ENCODE results near the gene PADI1. TPM values are rescaled to one million over a fixed set of nuclear protein-coding genes. Genes with fewer than 3 reads are reported as not detected.

Gene PADI1
- total RNA-seq, 2 experiments from 2014 or later, result not detected

- no peaks in the 10 kb centered on the region for H3K4me1 ChIP-seq (ENCODE audit: insufficient read depth, low read length, poor library complexity, severe bottlenecking)
- CTCF ChIA-PET (ENCODE audit: unreplicated experiment), result no interaction called here
- H3K36me3 ChIP-seq (ENCODE audit: insufficient read depth, low read length), result no peaks in the 10 kb centered on the region
- DNase-seq (ENCODE audit: low spot score), result no peak
- H4K20me1 ChIP-seq (ENCODE audit: insufficient read depth, low read length), result no peaks in the 10 kb centered on the region
- H3K4me2 ChIP-seq (ENCODE audit: low read length), result no peak overlapping the region
- no peak overlapping the region for H3K4me3 ChIP-seq (ENCODE audit: low read depth, low read length, poor library complexity, severe bottlenecking)
- no TSS peak for BruUV-seq (replicated peaks)
- no peak for TF ChIP-seq EZH2phosphoT487 (IDR thresholded peaks at IDR 0.05; ENCODE audit: borderline replicate concordance, low read depth, low read length)
- no peak for TF ChIP-seq CTCF (conservative IDR thresholded peaks at IDR 0.05; ENCODE audit: low read length)
- H2AFZ ChIP-seq (ENCODE audit: low read length), result no peak overlapping the region
- POLR2A ChIA-PET, result interaction anchor here (0.7 kb wide), 1 partner anchor 13 kb away, joined by 4 read pairs; no protein-coding TSS in a partner anchor
- no peak overlapping the region for H3K27ac ChIP-seq (ENCODE audit: low read depth, low read length, poor library complexity, severe bottlenecking)
- H3K79me2 ChIP-seq (ENCODE audit: insufficient read depth, low read depth, low read length), result no peaks in the 10 kb centered on the region
- intact Hi-C loops (cut with micrococcal nuclease; ENCODE audit: unreplicated experiment), result no loop called here
- H3K9me2 ChIP-seq (ENCODE audit: insufficient read depth, low read length), result no peaks in the 10 kb centered on the region
- H3K9me3 ChIP-seq (ENCODE audit: low read length), result no peaks in the 10 kb centered on the region
Observed at GRCh38 chr1:17199267-17200044, 5.5 kb upstream of the PADI1 start.

GRCh38 chr1:17200246-17200645 is 4.7 kb upstream of the PADI1 start:
- DNase-seq (ENCODE audit: low spot score), result no peak
- no peaks in the 10 kb centered on the region for H3K36me3 ChIP-seq (ENCODE audit: insufficient read depth, low read length)
- ChIA-PET POLR2A (interaction anchor here (0.7 kb wide), 1 partner anchor 14 kb away, joined by 4 read pairs; no protein-coding TSS in a partner anchor), CTCF (ENCODE audit: unreplicated experiment) (no interaction called here)
- no TSS peak for BruUV-seq (replicated peaks)
- no peaks in the 10 kb centered on the region for H3K4me1 ChIP-seq (ENCODE audit: insufficient read depth, low read length, poor library complexity, severe bottlenecking)
- H3K9me2 ChIP-seq (ENCODE audit: insufficient read depth, low read length), result no peaks in the 10 kb centered on the region
- H3K27ac ChIP-seq (ENCODE audit: low read depth, low read length, poor library complexity, severe bottlenecking), result no peak overlapping the region
- intact Hi-C loops (cut with micrococcal nuclease; ENCODE audit: unreplicated experiment), result no loop called here
- H4K20me1 ChIP-seq (ENCODE audit: insufficient read depth, low read length), result no peaks in the 10 kb centered on the region
- TF ChIP-seq CTCF (conservative IDR thresholded peaks at IDR 0.05; ENCODE audit: low read length) (no peak), EZH2phosphoT487 (IDR thresholded peaks at IDR 0.05; ENCODE audit: borderline replicate concordance, low read depth, low read length) (no peak)
- H3K4me3 ChIP-seq (ENCODE audit: low read depth, low read length, poor library complexity, severe bottlenecking), result no peak overlapping the region
- no peaks in the 10 kb centered on the region for H3K9me3 ChIP-seq (ENCODE audit: low read length)
- no peaks in the 10 kb centered on the region for H3K79me2 ChIP-seq (ENCODE audit: insufficient read depth, low read depth, low read length)
- H3K4me2 ChIP-seq (ENCODE audit: low read length), result no peak overlapping the region
- no peak overlapping the region for H2AFZ ChIP-seq (ENCODE audit: low read length)

GRCh38 chr1:17200756-17201155 is 4.2 kb upstream of the PADI1 start:
- Histone ChIP-seq H3K4me2 (ENCODE audit: low read length) (no peak overlapping the region), H3K9me2 (ENCODE audit: insufficient read depth, low read length) (no peaks in the 10 kb centered on the region), H3K4me1 (ENCODE audit: insufficient read depth, low read length, poor library complexity, severe bottlenecking) (no peaks in the 10 kb centered on the region), H3K27ac (ENCODE audit: low read depth, low read length, poor library complexity, severe bottlenecking) (no peak overlapping the region), H4K20me1 (ENCODE audit: insufficient read depth, low read length) (no peaks in the 10 kb centered on the region), H2AFZ (ENCODE audit: low read length) (no peak overlapping the region), H3K4me3 (ENCODE audit: low read depth, low read length, poor library complexity, severe bottlenecking) (no peak overlapping the region), H3K36me3 (ENCODE audit: insufficient read depth, low read length) (no peaks in the 10 kb centered on the region), H3K9me3 (ENCODE audit: low read length) (no peaks in the 10 kb centered on the region), H3K79me2 (ENCODE audit: insufficient read depth, low read depth, low read length) (no peaks in the 10 kb centered on the region)
- BruUV-seq (replicated peaks), result no TSS peak
- intact Hi-C loops (cut with micrococcal nuclease; ENCODE audit: unreplicated experiment), result no loop called here
- ChIA-PET POLR2A (no interaction called here), CTCF (ENCODE audit: unreplicated experiment) (no interaction called here)
- TF ChIP-seq CTCF (conservative IDR thresholded peaks at IDR 0.05; ENCODE audit: low read length) (no peak), EZH2phosphoT487 (IDR thresholded peaks at IDR 0.05; ENCODE audit: borderline replicate concordance, low read depth, low read length) (no peak)
- DNase-seq (ENCODE audit: low spot score), result no peak
